Mucosa of descending colon (tissue), 3 donors: ENCODE measurements around the gene RRP12. TPM values are rescaled to one million over a fixed set of nuclear protein-coding genes. Genes with fewer than 3 reads are reported as not detected.

ENCODE experiments used
- ATAC-seq: fragments of 200-7000 bp; cut with Tn5 transposase; one replicate; pipeline ENCODE4 v1.9.1; 2020; ENCODE audit warnings: mild to moderate bottlenecking, moderate library complexity
- DNase-seq, 3 donors: peaks; one replicate each; pipeline ENCODE4 v3.0.0-alpha.2; 2020
- H3K36me3 ChIP-seq: fragments of 200-600 bp; one replicate; pipeline ENCODE4 v1.8.0; 2021; ENCODE audit warnings: low read depth, mild to moderate bottlenecking
- H3K4me1 ChIP-seq: fragments of 200-600 bp; one replicate; pipeline ENCODE4 v1.8.0; 2021; ENCODE audit warnings: low read depth, mild to moderate bottlenecking
- H3K4me3 ChIP-seq: fragments of 200-600 bp; one replicate; pipeline ENCODE4 v1.8.0; 2021; ENCODE audit warnings: mild to moderate bottlenecking
- H3K9me3 ChIP-seq: fragments of 200-600 bp; one replicate; pipeline ENCODE4 v1.8.0; 2021; ENCODE audit warnings: mild to moderate bottlenecking
- intact Hi-C, 2 donors: fragments of 100-400 bp; cut with DNase I in 1 of 2; cut with micrococcal nuclease in 1 of 2; formaldehyde crosslinking; loops; one replicate each; pipeline versions ENCODE4 v1.11.0 to v1.11.1; 2022; cut with DNase I, micrococcal nuclease
- total RNA-seq, 3 donors: library from RNA; stranded (reverse); fragmentation: NEBNext Ultra II Directional in 2 of 3; extraction: Animal tissue kit (Norgen Biotek cat#: 25700) in 2 of 3; gene quantifications; one replicate each; pipeline versions ENCODE4 v1.2.1 to v1.2.4, GENCODE V29; 2021 to 2023
- TF ChIP-seq, protein P1 (sequence below): fragments of 200-600 bp; IDR thresholded peaks from one replicate; pipeline ENCODE4 v1.8.0; 2022; ENCODE audit warnings: antibody characterized with exemption, mild to moderate bottlenecking
- donor health status: DM: no; HTN: no; CAD: no; lungs with moderate emphysema.
- donor health status: DM: no; HTN: no; CAD: no.
- donor health status: DM: no; HTN: yes; CAD: no.

Gene RRP12
- total RNA-seq, 3 donors from 2014 or later = 14.6 to 19.4 (median 16.9) TPM

DNA sequence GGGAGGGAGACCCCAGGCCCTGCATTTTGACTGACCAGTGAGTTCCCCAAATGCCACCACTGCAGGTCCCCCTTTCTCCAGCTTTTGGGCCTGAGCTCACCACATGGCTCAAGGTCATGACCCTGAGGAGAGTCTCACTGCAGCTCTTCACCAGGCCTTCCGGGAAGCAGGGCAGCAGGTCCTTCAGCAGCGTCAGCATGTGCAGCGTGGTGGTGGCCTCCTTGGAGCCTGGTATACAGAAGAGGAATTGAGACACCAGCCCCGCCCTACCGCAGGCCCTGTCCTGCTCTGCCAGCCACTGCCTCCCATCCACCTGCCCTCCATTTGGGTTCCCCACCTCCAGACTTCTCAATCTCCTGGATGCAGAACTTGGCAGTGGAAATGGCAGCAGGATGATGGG, 13.0 kb downstream of the RRP12 start:
- intact Hi-C loops = no loop called here
- Histone ChIP-seq H3K4me3 (no peak overlapping the region), H3K4me1 (no peaks in the 10 kb centered on the region), H3K9me3 (no peaks in the 10 kb centered on the region), H3K36me3 (peaks cover 3% of the 10 kb centered on the region)
- DNase-seq = no peak
- TF ChIP-seq, protein P1, sequence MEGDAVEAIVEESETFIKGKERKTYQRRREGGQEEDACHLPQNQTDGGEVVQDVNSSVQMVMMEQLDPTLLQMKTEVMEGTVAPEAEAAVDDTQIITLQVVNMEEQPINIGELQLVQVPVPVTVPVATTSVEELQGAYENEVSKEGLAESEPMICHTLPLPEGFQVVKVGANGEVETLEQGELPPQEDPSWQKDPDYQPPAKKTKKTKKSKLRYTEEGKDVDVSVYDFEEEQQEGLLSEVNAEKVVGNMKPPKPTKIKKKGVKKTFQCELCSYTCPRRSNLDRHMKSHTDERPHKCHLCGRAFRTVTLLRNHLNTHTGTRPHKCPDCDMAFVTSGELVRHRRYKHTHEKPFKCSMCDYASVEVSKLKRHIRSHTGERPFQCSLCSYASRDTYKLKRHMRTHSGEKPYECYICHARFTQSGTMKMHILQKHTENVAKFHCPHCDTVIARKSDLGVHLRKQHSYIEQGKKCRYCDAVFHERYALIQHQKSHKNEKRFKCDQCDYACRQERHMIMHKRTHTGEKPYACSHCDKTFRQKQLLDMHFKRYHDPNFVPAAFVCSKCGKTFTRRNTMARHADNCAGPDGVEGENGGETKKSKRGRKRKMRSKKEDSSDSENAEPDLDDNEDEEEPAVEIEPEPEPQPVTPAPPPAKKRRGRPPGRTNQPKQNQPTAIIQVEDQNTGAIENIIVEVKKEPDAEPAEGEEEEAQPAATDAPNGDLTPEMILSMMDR = no peak
- no peak for ATAC-seq

DNA sequence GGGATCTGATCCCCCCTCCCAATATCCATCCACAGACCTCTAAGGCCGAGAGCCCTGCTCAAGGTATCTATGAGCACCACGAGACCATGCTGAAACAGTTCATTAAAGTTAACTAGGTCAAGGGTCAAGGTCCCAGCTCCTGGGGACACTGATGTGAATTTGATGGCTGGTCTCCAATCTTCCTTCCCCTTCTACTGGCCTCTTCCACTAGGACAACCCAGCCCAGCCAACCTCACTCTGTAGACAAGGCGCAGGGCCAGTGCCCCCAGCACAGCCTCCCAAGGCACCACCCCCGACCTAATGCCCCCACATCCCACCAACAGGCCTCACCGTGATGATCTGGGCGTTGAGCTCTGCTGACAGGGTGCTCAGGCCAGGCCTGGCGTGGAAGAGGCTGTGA, 15.6 kb downstream of the RRP12 start:
- Histone ChIP-seq H3K36me3 (peaks cover 3% of the 10 kb centered on the region), H3K4me1 (no peaks in the 10 kb centered on the region), H3K4me3 (no peak overlapping the region), H3K9me3 (no peaks in the 10 kb centered on the region)
- intact Hi-C loops = no loop called here
- TF ChIP-seq, protein P1 = no peak
- ATAC-seq (no peak), DNase-seq (no peak)

DNA sequence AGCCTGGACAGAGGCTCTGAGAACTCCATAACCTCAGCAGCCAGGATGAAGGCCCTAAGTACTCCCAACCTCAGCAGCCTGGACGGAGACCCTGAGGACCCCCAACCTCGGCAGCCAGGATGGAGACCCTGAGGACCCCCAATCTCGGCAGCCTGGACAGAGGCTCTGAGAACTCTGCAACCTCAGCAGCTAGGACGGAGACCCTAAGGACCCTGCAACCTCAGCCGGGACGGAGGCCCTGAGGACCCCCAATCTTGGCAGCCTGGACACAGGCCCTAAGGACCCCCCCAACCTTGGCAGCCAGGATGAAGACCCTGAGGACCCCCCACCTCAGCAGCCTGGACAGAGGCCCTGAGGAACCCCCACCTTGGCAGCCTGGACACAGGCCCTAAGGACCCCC, 16.5 kb downstream of the RRP12 start:
- no peaks in the 10 kb centered on the region for H3K36me3 ChIP-seq
- no peak for DNase-seq

DNA sequence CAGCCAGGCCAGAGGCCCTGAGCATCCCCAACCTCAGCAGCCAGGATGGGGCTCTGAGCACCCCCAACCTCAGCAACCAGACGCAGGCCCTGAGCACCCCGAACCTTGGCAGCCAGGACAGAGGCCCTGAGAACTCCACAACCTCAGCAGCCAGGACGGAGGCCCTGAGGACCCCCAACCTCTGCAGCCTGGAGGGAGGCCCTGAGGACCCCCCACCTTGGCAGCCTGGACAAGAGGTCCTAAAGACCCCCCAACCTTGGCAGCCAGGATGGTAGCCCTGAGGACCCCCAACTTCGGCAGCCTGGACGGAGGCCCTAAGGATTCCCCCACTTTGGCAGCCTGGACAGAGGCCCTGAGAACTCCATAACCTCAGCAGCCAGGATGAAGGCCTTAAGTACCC, 17.0 kb downstream of the RRP12 start:
- intact Hi-C loops = no loop called here
- H3K36me3 ChIP-seq = no peaks in the 10 kb centered on the region
- no peak overlapping the region for H3K4me3 ChIP-seq
- H3K4me1 ChIP-seq = no peaks in the 10 kb centered on the region
- H3K9me3 ChIP-seq = no peaks in the 10 kb centered on the region
- ATAC-seq (no peak), DNase-seq (no peak)
- TF ChIP-seq, protein P1 = no peak

More for the DNA sequence above, 16.5 kb downstream of the RRP12 start:
- no peak for ATAC-seq
- TF ChIP-seq, protein P1 = no peak
- Histone ChIP-seq H3K4me1 (no peaks in the 10 kb centered on the region), H3K9me3 (no peaks in the 10 kb centered on the region), H3K4me3 (no peak overlapping the region)
- intact Hi-C loops = no loop called here

DNA sequence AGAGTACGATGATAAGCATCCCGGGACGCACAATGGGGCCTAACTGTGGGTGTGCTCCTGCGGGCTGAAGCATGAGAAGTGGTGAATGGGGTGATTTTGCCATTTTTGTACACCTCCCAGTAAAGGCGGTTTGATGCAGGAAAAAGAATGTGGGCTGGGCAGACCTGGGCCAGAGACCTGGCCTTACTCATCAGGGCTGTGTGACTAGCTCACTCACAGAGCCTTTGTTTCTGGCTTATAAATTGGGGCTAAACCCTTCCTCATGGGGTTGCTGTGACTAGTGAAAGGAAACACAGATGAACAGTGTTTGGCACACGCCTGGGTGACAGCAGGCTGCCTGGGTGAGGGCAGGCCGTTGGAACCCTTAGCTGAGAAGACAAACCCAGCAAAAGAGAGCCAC, 18.0 kb downstream of the RRP12 start:
- no peak overlapping the region for H3K4me3 ChIP-seq
- ATAC-seq = no peak
- no peaks in the 10 kb centered on the region for H3K4me1 ChIP-seq
- intact Hi-C loops = no loop called here
- no peaks in the 10 kb centered on the region for H3K36me3 ChIP-seq
- no peak for DNase-seq
- TF ChIP-seq, protein P1 = no peak
- H3K9me3 ChIP-seq = no peaks in the 10 kb centered on the region

DNA sequence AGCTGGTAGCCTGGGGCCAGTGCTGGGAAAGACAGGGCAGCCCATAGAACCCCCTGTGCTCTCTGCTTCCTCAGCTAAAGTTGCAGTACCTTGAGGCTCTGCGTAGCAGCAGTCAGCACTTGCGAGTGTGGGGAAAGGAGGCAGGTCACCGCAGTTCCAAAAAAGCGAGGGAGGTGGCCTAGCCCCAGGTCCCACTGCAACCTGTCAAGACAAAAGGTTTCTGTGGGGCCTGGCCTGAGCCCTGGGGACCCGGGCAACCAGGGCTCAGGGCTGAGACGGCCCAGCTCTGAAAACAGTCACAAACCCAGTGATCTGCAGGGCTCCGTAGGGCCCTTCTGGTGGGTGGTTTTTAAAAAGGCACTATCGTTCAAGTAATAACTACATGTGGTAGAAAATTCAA, 19.5 kb downstream of the RRP12 start:
- DNase-seq = no peak
- H3K36me3 ChIP-seq = no peaks in the 10 kb centered on the region
- no peaks in the 10 kb centered on the region for H3K9me3 ChIP-seq
- intact Hi-C loops = no loop called here
- TF ChIP-seq, protein P1 = no peak
- no peak overlapping the region for H3K4me3 ChIP-seq
- H3K4me1 ChIP-seq = no peaks in the 10 kb centered on the region
- ATAC-seq = no peak
